ENCODE data around the gene BMPER.

DNA sequence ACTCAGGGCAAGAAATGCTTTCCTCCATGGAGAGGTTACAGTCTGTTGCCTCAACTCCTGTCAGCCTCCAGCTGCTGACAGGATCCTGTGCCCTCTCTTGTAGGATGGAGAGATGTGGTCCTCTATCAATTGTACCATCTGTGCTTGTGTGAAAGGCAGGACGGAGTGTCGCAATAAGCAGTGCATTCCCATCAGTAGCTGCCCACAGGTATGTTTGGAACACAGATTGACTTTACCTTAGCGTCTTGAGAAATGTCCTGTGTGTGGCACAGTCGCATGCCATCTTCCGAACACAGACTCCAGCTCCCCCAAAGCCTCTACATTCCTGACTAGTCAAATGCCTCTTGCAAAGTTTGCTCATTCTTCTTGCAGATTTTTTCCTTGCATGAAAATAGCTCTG is 152.6 kb downstream of the BMPER start:
- TF ChIP-seq, protein P1, sequence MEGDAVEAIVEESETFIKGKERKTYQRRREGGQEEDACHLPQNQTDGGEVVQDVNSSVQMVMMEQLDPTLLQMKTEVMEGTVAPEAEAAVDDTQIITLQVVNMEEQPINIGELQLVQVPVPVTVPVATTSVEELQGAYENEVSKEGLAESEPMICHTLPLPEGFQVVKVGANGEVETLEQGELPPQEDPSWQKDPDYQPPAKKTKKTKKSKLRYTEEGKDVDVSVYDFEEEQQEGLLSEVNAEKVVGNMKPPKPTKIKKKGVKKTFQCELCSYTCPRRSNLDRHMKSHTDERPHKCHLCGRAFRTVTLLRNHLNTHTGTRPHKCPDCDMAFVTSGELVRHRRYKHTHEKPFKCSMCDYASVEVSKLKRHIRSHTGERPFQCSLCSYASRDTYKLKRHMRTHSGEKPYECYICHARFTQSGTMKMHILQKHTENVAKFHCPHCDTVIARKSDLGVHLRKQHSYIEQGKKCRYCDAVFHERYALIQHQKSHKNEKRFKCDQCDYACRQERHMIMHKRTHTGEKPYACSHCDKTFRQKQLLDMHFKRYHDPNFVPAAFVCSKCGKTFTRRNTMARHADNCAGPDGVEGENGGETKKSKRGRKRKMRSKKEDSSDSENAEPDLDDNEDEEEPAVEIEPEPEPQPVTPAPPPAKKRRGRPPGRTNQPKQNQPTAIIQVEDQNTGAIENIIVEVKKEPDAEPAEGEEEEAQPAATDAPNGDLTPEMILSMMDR (conservative IDR thresholded peaks at IDR 0.05 in 1 of 2, IDR thresholded peaks at IDR 0.05 in 1 of 2; ENCODE audit: extremely low read depth in 1 of 2, insufficient read depth in 1 of 2, low read depth in 1 of 2, low read length in 2 of 2) = no peak
- TF ChIP-seq EZH2 (IDR thresholded peaks at IDR 0.05; ENCODE audit: borderline replicate concordance, low read length) = no peak

Data from mammary epithelial cell (primary cell).